ENCODE measurements around the gene PLK2. TPM values are rescaled to one million over a fixed set of nuclear protein-coding genes. Genes with fewer than 3 reads are reported as not detected.

Gene PLK2
- total and polyA plus RNA-seq, 2 of the 8 experiments (the other 6 are each of a cell fraction or from before 2014, with no cell fraction given), result 5.8 to 20.6 TPM

- Histone ChIP-seq H3K14ac (ENCODE audit: insufficient read length) (no peak overlapping the region), H3K4me1 (replicated peaks in 1 of 4; ENCODE audit: control insufficient read depth in 3 of 4, insufficient read depth in 4 of 4, low read length in 3 of 4) (no peaks in the 10 kb centered on the region)
Measured at GRCh38 chr5:58451732-58452565, 7.9 kb downstream of the PLK2 start.

More at GRCh38 chr5:58451732-58452565, 7.9 kb downstream of the PLK2 start:
- H2BK120ac ChIP-seq (replicated peaks; ENCODE audit: low read depth, low read length), result no peak overlapping the region
- no peak overlapping the region for H3K27ac ChIP-seq (ENCODE audit: low read depth, low read length)
- H3K23ac ChIP-seq (ENCODE audit: insufficient read length), result no peak overlapping the region
- ChIA-PET CTCF (ENCODE audit: partially characterized antibody) (no interaction called here), POLR2A (ENCODE audit: partially characterized antibody) (no interaction called here)
- H3K18ac ChIP-seq (ENCODE audit: extremely low read depth, low read length), result no peak overlapping the region
- H3K56ac ChIP-seq (replicated peaks; ENCODE audit: insufficient read length, low read depth, low read length), result no peak overlapping the region
- 93 to 100% methylated on average over 1 to 8 of the region's 8 CpGs for WGBS, 2 experiments (ENCODE audit: extremely low coverage in 1 of 2, insufficient coverage in 1 of 2, insufficient read length in 1 of 2, insufficient replicate concordance in 2 of 2, low coverage in 1 of 2, low lambda C conversion rate in 2 of 2, missing lambda C conversion rate in 1 of 2)
- no peak overlapping the region for H3K4me3 ChIP-seq (ENCODE audit: extremely low read depth in 1 of 4, insufficient read depth in 2 of 4, low read depth in 3 of 4, low read length in 4 of 4)
- H2BK5ac ChIP-seq (ENCODE audit: low read depth, low read length), result no peak overlapping the region
- H4K8ac ChIP-seq (ENCODE audit: extremely low read depth, insufficient read depth, low read length), result no peak overlapping the region
- no peaks in the 10 kb centered on the region for H3K27me3 ChIP-seq (replicated peaks in 1 of 4; ENCODE audit: control insufficient read depth in 3 of 4, extremely low read depth in 1 of 4, insufficient read depth in 3 of 4, low read length in 3 of 4)
- H2AK5ac ChIP-seq (ENCODE audit: low read depth, low read length), result no peak overlapping the region
- TF ChIP-seq SUZ12 (IDR thresholded peaks at IDR 0.05; ENCODE audit: low read length) (no peak), SIRT6 (IDR thresholded peaks at IDR 0.05; ENCODE audit: low read length) (no peak), HDAC6 (IDR thresholded peaks at IDR 0.05; ENCODE audit: low read depth, low read length) (no peak), USF2 (IDR thresholded peaks at IDR 0.05; ENCODE audit: low read length) (no peak), EZH2 (IDR thresholded peaks at IDR 0.05; ENCODE audit: low read depth, low read length, severe bottlenecking) (no peak)
- no peaks in the 10 kb centered on the region for H3K9me3 ChIP-seq (ENCODE audit: insufficient read depth in 2 of 2, low read depth in 1 of 2, low read length in 1 of 2)
- no peak overlapping the region for H2AFZ ChIP-seq (ENCODE audit: low read length)
- H3K9ac ChIP-seq (replicated peaks in 1 of 4; ENCODE audit: extremely low read depth in 1 of 4, low read depth in 3 of 4, low read length in 3 of 4), result no peak overlapping the region
- H3K4me2 ChIP-seq (ENCODE audit: insufficient read depth in 1 of 2, low read depth in 2 of 2, low read length in 2 of 2), result no peak overlapping the region
- no peak overlapping the region for H4K5ac ChIP-seq (ENCODE audit: insufficient read length, low read depth, low read length)
- no peak for DNase-seq (ENCODE audit: low read depth in 1 of 2, low spot score in 2 of 2)
- no peak for FAIRE-seq
- no peaks in the 10 kb centered on the region for H4K20me1 ChIP-seq (replicated peaks in 1 of 2; ENCODE audit: control insufficient read depth in 1 of 2, insufficient read depth in 2 of 2, low read length in 2 of 2)
- no peaks in the 10 kb centered on the region for H3K79me1 ChIP-seq (ENCODE audit: low read depth, low read length)
- H3K79me2 ChIP-seq (ENCODE audit: control insufficient read depth in 1 of 2, insufficient read depth in 2 of 2, low read length in 2 of 2), result no peaks in the 10 kb centered on the region
- H4K91ac ChIP-seq (replicated peaks; ENCODE audit: insufficient read length, low read length), result no peak overlapping the region
- H2BK12ac ChIP-seq (ENCODE audit: low read depth, low read length), result no peak overlapping the region
- no peak overlapping the region for H2BK20ac ChIP-seq (ENCODE audit: low read length)
- no peak overlapping the region for H3K4ac ChIP-seq (replicated peaks; ENCODE audit: insufficient read length, low read depth, low read length)
- H2BK15ac ChIP-seq (ENCODE audit: low read length), result no peak overlapping the region
- no peaks in the 10 kb centered on the region for H3K23me2 ChIP-seq (ENCODE audit: low read depth, low read length)
- H3K36me3 ChIP-seq (ENCODE audit: control insufficient read depth in 2 of 4, insufficient read depth in 4 of 4, low read length in 3 of 4), result peaks cover 8 to 27% (median 25%) of the 10 kb centered on the region in 4 experiments
